Esophagus (tissue), 2 donors: ENCODE data around the gene SDF2L1. TPM values are rescaled to one million over a fixed set of nuclear protein-coding genes. Genes with fewer than 3 reads are reported as not detected.
"Not testable (repeated sequence)": the region's sequence is repeated elsewhere in the genome, so short reads cannot be mapped to it uniquely, and the experiment has no call there.

Experiments
- H3K27ac ChIP-seq, 2 donors: one replicate each; pipeline ENCODE4 v1.5.1; 2013; ENCODE audit warnings: low read depth in 2 of 2, mild to moderate bottlenecking in 2 of 2, inconsistent platforms in 1 of 2, low read length in 1 of 2, moderate library complexity in 1 of 2
- H3K27me3 ChIP-seq, 2 donors: one replicate each; pipeline ENCODE4 v1.6.1; 2013; ENCODE audit warnings: low read length in 2 of 2, control low read depth in 1 of 2, mild to moderate bottlenecking in 1 of 2; ENCODE audit not compliant: insufficient read depth in 2 of 2, control insufficient read depth in 1 of 2
- H3K36me3 ChIP-seq, 2 donors: one replicate each; pipeline ENCODE4 v1.6.1; 2013; ENCODE audit warnings: low read length in 1 of 2; ENCODE audit not compliant: control insufficient read depth in 2 of 2, insufficient read depth in 2 of 2
- H3K4me1 ChIP-seq, 2 donors: one replicate each; pipeline ENCODE4 v1.6.1; 2013; ENCODE audit warnings: low read length in 1 of 2; ENCODE audit not compliant: control insufficient read depth in 2 of 2, insufficient read depth in 2 of 2
- H3K4me3 ChIP-seq, 2 donors: one replicate each; pipeline ENCODE4 v1.5.1; 2013; ENCODE audit warnings: low read length in 2 of 2, mild to moderate bottlenecking in 2 of 2, low read depth in 1 of 2, moderate library complexity in 1 of 2
- H3K9me3 ChIP-seq, 2 donors: one replicate each; pipeline ENCODE4 v1.6.1; 2013; ENCODE audit warnings: mild to moderate bottlenecking in 2 of 2, low read depth in 1 of 2, low read length in 1 of 2, moderate library complexity in 1 of 2; ENCODE audit not compliant: control insufficient read depth in 2 of 2, insufficient read depth in 1 of 2
- WGBS, 2 donors: extraction: QIAGEN DNeasy Blood & Tissue Kit; methylation state at CpG; one replicate each; pipeline ENCODE4 v1.1.7; 2013; 5-methylcytosine and 5-hydroxymethylcytosine counted together
- polyA plus RNA-seq, 2 donors: library from polyadenylated mRNA; stranded (reverse); fragments of 200-250 nt; gene quantifications; one replicate each; pipeline ENCODE4 v1.2.3, GENCODE V29; 2013
- donor health status: healthy with polysubstance abuse.
- donor health status: Bipolar disorder and iron deficiency.

The SDF2L1 gene
- 10 to 100 TPM; 18.7 to 52.7 TPM for polyA plus RNA-seq

GRCh38 chr22:21641789-21642583 lies at the start of gene SDF2L1:
TSS of gene SDF2L1 (plus strand) at chr22:21642302. CDS start at chr22:21642337, 35 bp downstream.
- H3K4me3 ChIP-seq, result peak within 1 kb of the TSS; percentile 62 to 87
- H3K36me3 ChIP-seq, result peaks cover 0 to 14% of the 10 kb centered on the region in 2 donors
- WGBS, 2 donors, result 0 to 1% methylated on average over 76 of the region's 76 CpGs
- H3K9me3 ChIP-seq, result no peaks in the 10 kb centered on the region
- H3K4me1 ChIP-seq, result peaks cover 2 to 6% of the 10 kb centered on the region in 2 donors
- H3K27me3 ChIP-seq, result no peaks in the 10 kb centered on the region
- H3K27ac ChIP-seq, result peak within 1 kb of the TSS; percentile 61 to 62

GRCh38 chr22:21592422-21592821 lies 49.7 kb upstream of the SDF2L1 start:
- Histone ChIP-seq H3K27ac (no peak overlapping the region), H3K4me1 (peaks cover 7 to 9% of the 10 kb centered on the region in 2 donors), H3K4me3 (no peak overlapping the region), H3K27me3 (no peaks in the 10 kb centered on the region), H3K36me3 (peaks cover 20 to 29% of the 10 kb centered on the region in 2 donors), H3K9me3 (no peaks in the 10 kb centered on the region)
- WGBS, 2 donors, result 93 to 95% methylated on average over 3 of the region's 3 CpGs

GRCh38 chr22:21593406-21594232 lies 48.5 kb upstream of the SDF2L1 start:
- peaks cover 7 to 9% of the 10 kb centered on the region in 2 donors for H3K4me1 ChIP-seq
- H3K4me3 ChIP-seq, result no peak overlapping the region
- H3K9me3 ChIP-seq, result no peaks in the 10 kb centered on the region
- no peak overlapping the region for H3K27ac ChIP-seq
- WGBS, 2 donors, result 78 to 80% methylated on average over 11 of the region's 11 CpGs
- peaks cover 20 to 29% of the 10 kb centered on the region in 2 donors for H3K36me3 ChIP-seq
- no peaks in the 10 kb centered on the region for H3K27me3 ChIP-seq

GRCh38 chr22:21594865-21595452 lies 47.1 kb upstream of the SDF2L1 start:
- H3K4me1 ChIP-seq, result peaks cover 7 to 9% of the 10 kb centered on the region in 2 donors
- H3K36me3 ChIP-seq, result peaks cover 20 to 31% of the 10 kb centered on the region in 2 donors

GRCh38 chr22:21596356-21597135 lies 45.6 kb upstream of the SDF2L1 start:
- not testable (repeated sequence) for H3K4me3 ChIP-seq, H3K27ac ChIP-seq, H3K4me1 ChIP-seq, H3K9me3 ChIP-seq, H3K27me3 ChIP-seq
- WGBS, 2 donors, result 93 to 96% methylated on average over 13 of the region's 13 CpGs
- peaks cover 20 to 31% of the 10 kb centered on the region in 2 donors for H3K36me3 ChIP-seq

More at GRCh38 chr22:21594865-21595452, 47.1 kb upstream of the SDF2L1 start:
- H3K4me3 ChIP-seq, result no peak overlapping the region
- WGBS, 2 donors, result 76 to 79% methylated on average over 5 of the region's 5 CpGs
- no peak overlapping the region for H3K27ac ChIP-seq
- no peaks in the 10 kb centered on the region for H3K9me3 ChIP-seq
- no peaks in the 10 kb centered on the region for H3K27me3 ChIP-seq

GRCh38 chr22:21598302-21598701 lies 43.8 kb upstream of the SDF2L1 start:
- H3K9me3 ChIP-seq, result no peaks in the 10 kb centered on the region
- H3K27ac ChIP-seq, result no peak overlapping the region
- H3K4me3 ChIP-seq, result no peak overlapping the region
- peaks cover 18 to 24% of the 10 kb centered on the region in 2 donors for H3K36me3 ChIP-seq
- WGBS, 2 donors, result 86 to 92% methylated on average over 3 of the region's 3 CpGs
- H3K4me1 ChIP-seq, result no peaks in the 10 kb centered on the region
- no peaks in the 10 kb centered on the region for H3K27me3 ChIP-seq

- Histone ChIP-seq H3K4me1 (no peaks in the 10 kb centered on the region), H3K36me3 (peaks cover 9 to 14% of the 10 kb centered on the region in 2 donors), H3K9me3 (no peaks in the 10 kb centered on the region), H3K27ac (no peak overlapping the region), H3K27me3 (no peaks in the 10 kb centered on the region), H3K4me3 (no peak overlapping the region)
- WGBS, 2 donors, result 89% methylated on average over 6 of the region's 6 CpGs
These were observed 42.8 kb upstream of the SDF2L1 start for GRCh38 chr22:21599053-21599893.

GRCh38 chr22:21602579-21602978 lies 39.5 kb upstream of the SDF2L1 start:
- Histone ChIP-seq H3K27ac (no peak overlapping the region), H3K27me3 (no peaks in the 10 kb centered on the region), H3K9me3 (no peaks in the 10 kb centered on the region), H3K36me3 (peaks cover 0 to 4% of the 10 kb centered on the region in 2 donors), H3K4me3 (no peak overlapping the region), H3K4me1 (peaks cover 0 to 3% of the 10 kb centered on the region in 2 donors)
- 90 to 94% methylated on average over 6 of the region's 6 CpGs for WGBS, 2 donors
